Spleen (tissue), 7 donors: Measurements from ENCODE around the gene CPNE9.

Source experiments
- POLR2A ChIP-seq, 3 donors: fragments of 450-650 bp; IDR thresholded peaks; one replicate each; pipeline ENCODE4 v1.5.1; 2017; ENCODE audit warnings: antibody characterized with exemption in 3 of 3, mild to moderate bottlenecking in 1 of 3
- TF ChIP-seq, protein P1 (sequence below), 11 experiments: fragments of 200-600 bp in 7 of 11; fragments of 450-650 bp in 4 of 11; sonication (generic) in 4 of 11; IDR thresholded peaks in 8 of 11; conservative IDR thresholded peaks in 3 of 11; 1 replicate in 7 of 11; 2 replicates in 4 of 11; pipeline versions ENCODE4 v1.4.0 to v1.8.0; 2016 to 2021; ENCODE audit warnings: antibody characterized with exemption in 11 of 11, inconsistent platforms in 4 of 11, mild to moderate bottlenecking in 1 of 11
- donor health status: DM: no; HTN: no; CAD: no; lungs with moderate emphysema.
- donor health status: DM: no; HTN: no; CAD: no.
- donor health status: DM: no; HTN: no; CAD: no.

DNA sequence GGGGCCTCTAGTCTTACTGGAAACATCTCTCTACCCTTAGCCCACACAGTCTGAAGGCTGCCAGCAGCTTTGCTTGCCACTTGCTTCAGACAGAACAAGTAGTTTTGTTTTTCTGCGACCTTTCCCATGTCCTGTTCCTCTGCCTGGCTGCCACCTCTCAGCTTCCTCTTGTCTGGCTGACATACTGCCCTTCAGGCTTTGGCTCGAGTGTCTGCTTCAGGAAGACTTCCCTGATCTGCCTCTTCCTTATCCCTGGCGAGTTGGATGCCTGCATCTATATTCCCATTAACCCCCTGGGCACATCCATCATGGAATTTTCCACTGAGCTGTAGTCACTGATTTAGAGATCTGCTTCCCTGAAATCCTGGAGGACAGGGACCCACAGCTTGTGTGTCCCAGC lies 25.1 kb upstream of the CPNE9 start:
- TF ChIP-seq, protein P1, sequence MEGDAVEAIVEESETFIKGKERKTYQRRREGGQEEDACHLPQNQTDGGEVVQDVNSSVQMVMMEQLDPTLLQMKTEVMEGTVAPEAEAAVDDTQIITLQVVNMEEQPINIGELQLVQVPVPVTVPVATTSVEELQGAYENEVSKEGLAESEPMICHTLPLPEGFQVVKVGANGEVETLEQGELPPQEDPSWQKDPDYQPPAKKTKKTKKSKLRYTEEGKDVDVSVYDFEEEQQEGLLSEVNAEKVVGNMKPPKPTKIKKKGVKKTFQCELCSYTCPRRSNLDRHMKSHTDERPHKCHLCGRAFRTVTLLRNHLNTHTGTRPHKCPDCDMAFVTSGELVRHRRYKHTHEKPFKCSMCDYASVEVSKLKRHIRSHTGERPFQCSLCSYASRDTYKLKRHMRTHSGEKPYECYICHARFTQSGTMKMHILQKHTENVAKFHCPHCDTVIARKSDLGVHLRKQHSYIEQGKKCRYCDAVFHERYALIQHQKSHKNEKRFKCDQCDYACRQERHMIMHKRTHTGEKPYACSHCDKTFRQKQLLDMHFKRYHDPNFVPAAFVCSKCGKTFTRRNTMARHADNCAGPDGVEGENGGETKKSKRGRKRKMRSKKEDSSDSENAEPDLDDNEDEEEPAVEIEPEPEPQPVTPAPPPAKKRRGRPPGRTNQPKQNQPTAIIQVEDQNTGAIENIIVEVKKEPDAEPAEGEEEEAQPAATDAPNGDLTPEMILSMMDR (IDR thresholded peaks at IDR 0.05 in 8 of 11, conservative IDR thresholded peaks at IDR 0.05 in 3 of 11), result no peak
- TF ChIP-seq POLR2A (IDR thresholded peaks at IDR 0.05), result no peak
